ENCODE data around the gene TMEM201. TPM values are rescaled to one million over a fixed set of nuclear protein-coding genes. Genes with fewer than 3 reads are reported as not detected.

The TMEM201 gene
- total and polyA plus RNA-seq, 9 of the 15 experiments (the other 6 are each of a cell fraction or from before 2014, with no cell fraction given): 0.42 to 51.3 (median 7.4) TPM

DNA sequence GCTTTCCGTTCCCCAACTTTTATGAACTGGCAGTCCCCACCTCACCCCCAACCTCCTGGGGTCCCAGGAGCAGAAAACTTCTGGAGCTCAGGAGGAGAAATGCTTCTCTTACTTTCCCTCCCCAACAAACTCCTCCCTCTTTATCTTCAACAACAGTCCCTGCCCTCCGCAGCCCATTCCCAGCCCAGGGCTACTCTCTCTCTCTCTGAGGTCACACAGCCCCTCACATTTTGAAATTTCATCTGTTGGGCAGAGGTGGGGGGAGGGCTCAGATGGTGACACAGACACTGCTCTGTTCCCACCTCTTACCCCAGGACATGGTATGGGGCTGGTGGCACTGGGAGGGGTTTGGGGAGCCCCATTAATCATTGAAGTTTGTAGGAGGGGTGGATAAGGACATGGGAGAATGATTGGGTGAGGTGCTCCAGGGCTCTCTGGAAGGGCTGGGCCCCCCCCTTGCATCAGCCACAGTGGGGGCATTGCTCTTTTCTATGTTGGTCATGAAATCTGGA is 68.9 kb downstream of the TMEM201 start (continued):
- TF ChIP-seq, protein P1, sequence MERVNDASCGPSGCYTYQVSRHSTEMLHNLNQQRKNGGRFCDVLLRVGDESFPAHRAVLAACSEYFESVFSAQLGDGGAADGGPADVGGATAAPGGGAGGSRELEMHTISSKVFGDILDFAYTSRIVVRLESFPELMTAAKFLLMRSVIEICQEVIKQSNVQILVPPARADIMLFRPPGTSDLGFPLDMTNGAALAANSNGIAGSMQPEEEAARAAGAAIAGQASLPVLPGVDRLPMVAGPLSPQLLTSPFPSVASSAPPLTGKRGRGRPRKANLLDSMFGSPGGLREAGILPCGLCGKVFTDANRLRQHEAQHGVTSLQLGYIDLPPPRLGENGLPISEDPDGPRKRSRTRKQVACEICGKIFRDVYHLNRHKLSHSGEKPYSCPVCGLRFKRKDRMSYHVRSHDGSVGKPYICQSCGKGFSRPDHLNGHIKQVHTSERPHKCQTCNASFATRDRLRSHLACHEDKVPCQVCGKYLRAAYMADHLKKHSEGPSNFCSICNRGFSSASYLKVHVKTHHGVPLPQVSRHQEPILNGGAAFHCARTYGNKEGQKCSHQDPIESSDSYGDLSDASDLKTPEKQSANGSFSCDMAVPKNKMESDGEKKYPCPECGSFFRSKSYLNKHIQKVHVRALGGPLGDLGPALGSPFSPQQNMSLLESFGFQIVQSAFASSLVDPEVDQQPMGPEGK (CRISPR knock-in tag; IDR thresholded peaks at IDR 0.05; ENCODE audit: borderline replicate concordance): no peak
- TF ChIP-seq ZNF165 (CRISPR knock-in tag; IDR thresholded peaks at IDR 0.05; ENCODE audit: borderline replicate concordance) (no peak), TAF1 (IDR thresholded peaks at IDR 0.05; ENCODE audit: control insufficient read depth, extremely low read depth, insufficient read depth, low read length, severe bottlenecking) (peak; percentile 21), ESRRA (IDR thresholded peaks at IDR 0.05; ENCODE audit: borderline replicate concordance, low read depth) (peak; percentile 56; the same call in 1 of the 2 replicates), HMG20B (CRISPR knock-in tag; IDR thresholded peaks at IDR 0.05) (no peak), NFIC (IDR thresholded peaks at IDR 0.05) (peak; percentile 31), KDM4B (IDR thresholded peaks at IDR 0.05; ENCODE audit: borderline replicate concordance in 2 of 2, low read depth in 1 of 2) (no peak), ETV6 (IDR thresholded peaks at IDR 0.05; ENCODE audit: borderline replicate concordance in 1 of 2, low read depth in 2 of 2, low read length in 1 of 2) (no peak), ETV6 (CRISPR knock-in tag; IDR thresholded peaks at IDR 0.05; ENCODE audit: borderline replicate concordance) (no peak), ZNF696 (CRISPR knock-in tag; conservative IDR thresholded peaks at IDR 0.05) (no peak), NR2C2 (CRISPR knock-in tag; IDR thresholded peaks at IDR 0.05) (no peak), NR2C2 (tag; IDR thresholded peaks at IDR 0.05) (0 out of 2 replicates have a peak, but pooled peaks have one; percentile 24), ZNF584 (CRISPR knock-in tag; IDR thresholded peaks at IDR 0.05; ENCODE audit: low read depth) (no peak), MECOM (CRISPR knock-in tag; IDR thresholded peaks at IDR 0.05) (no peak), EP300 (IDR thresholded peaks at IDR 0.05; ENCODE audit: low read length) (peak; percentile 29; the same call in 1 of the 2 replicates), TCFL5 (CRISPR knock-in tag; conservative IDR thresholded peaks at IDR 0.05) (no peak), CREM (IDR thresholded peaks at IDR 0.05; ENCODE audit: low read depth) (peak; percentile 35; the same call in 1 of the 2 replicates), FIP1L1 (IDR thresholded peaks at IDR 0.05; ENCODE audit: low read depth, low read length, poor library complexity, severe bottlenecking) (no peak), BRD4 (IDR thresholded peaks at IDR 0.05) (no peak), POLR2A (conservative IDR thresholded peaks at IDR 0.05) (0 out of 2 replicates have a peak, but pooled peaks have one; percentile 24)
- TF ChIP-seq, protein P2, sequence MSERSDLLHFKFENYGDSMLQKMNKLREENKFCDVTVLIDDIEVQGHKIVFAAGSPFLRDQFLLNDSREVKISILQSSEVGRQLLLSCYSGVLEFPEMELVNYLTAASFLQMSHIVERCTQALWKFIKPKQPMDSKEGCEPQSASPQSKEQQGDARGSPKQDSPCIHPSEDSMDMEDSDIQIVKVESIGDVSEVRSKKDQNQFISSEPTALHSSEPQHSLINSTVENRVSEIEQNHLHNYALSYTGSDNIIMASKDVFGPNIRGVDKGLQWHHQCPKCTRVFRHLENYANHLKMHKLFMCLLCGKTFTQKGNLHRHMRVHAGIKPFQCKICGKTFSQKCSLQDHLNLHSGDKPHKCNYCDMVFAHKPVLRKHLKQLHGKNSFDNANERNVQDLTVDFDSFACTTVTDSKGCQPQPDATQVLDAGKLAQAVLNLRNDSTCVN (CRISPR knock-in tag; IDR thresholded peaks at IDR 0.05): 0 out of 2 replicates have a peak, but pooled peaks have one; percentile 9
- TF ChIP-seq, protein P3, sequence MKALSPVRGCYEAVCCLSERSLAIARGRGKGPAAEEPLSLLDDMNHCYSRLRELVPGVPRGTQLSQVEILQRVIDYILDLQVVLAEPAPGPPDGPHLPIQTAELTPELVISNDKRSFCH (CRISPR knock-in tag; IDR thresholded peaks at IDR 0.05): no peak
- TF ChIP-seq, protein P3 (tag; IDR thresholded peaks at IDR 0.05): peak; percentile 57; the same call in 1 of the 2 replicates
- TF ChIP-seq, protein P4, sequence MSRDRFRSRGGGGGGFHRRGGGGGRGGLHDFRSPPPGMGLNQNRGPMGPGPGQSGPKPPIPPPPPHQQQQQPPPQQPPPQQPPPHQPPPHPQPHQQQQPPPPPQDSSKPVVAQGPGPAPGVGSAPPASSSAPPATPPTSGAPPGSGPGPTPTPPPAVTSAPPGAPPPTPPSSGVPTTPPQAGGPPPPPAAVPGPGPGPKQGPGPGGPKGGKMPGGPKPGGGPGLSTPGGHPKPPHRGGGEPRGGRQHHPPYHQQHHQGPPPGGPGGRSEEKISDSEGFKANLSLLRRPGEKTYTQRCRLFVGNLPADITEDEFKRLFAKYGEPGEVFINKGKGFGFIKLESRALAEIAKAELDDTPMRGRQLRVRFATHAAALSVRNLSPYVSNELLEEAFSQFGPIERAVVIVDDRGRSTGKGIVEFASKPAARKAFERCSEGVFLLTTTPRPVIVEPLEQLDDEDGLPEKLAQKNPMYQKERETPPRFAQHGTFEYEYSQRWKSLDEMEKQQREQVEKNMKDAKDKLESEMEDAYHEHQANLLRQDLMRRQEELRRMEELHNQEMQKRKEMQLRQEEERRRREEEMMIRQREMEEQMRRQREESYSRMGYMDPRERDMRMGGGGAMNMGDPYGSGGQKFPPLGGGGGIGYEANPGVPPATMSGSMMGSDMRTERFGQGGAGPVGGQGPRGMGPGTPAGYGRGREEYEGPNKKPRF (IDR thresholded peaks at IDR 0.05; ENCODE audit: low read depth, low read length): no peak

Measured in K562 (cell line).